ENCODE data around the gene CYS1. TPM values are rescaled to one million over a fixed set of nuclear protein-coding genes. Genes with fewer than 3 reads are reported as not detected.

Gene CYS1, protein sequence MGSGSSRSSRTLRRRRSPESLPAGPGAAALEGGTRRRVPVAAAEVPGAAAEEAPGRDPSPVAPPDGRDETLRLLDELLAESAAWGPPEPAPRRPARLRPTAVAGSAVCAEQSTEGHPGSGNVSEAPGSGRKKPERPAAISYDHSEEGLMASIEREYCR
- 0.09 and 0.19 TPM in 2 replicates for total RNA-seq

GRCh38 chr2:10079870-10080535 lies at the start of gene CYS1:
Gene CYS1, minus strand, starts transcription at chr2:10080411. Its CDS starts 188 bp downstream, at chr2:10080223.

DNA sequence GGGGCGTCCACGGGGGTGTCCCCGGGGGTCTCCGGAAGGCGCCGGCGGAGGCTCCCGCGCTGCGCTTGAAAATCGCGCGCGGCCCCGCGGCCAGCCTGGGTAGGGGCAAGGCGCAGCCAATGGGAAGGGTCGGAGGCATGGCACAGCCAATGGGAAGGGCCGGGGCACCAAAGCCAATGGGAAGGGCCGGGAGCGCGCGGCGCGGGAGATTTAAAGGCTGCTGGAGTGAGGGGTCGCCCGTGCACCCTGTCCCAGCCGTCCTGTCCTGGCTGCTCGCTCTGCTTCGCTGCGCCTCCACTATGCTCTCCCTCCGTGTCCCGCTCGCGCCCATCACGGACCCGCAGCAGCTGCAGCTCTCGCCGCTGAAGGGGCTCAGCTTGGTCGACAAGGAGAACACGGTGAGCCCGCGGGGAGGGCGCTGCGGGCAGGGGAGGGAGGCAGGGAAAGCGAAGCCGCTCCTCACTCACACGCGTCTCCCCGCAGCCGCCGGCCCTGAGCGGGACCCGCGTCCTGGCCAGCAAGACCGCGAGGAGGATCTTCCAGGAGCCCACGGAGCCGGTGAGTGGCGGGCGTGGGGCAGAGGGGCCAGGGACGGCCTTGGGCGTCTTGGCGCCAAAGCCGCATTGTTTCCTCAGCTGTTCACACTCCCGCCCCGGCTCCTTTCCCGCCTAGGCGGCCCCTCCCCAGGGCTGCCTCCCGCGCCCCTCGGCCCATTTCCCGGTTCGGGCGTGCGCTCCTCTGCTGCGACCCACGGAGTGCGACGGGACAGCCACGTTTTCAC lies 42.5 kb upstream of the CYS1 start, which contains the start of gene RRM2:
Gene RRM2, plus strand, starts transcription at position 240 of the 781 bp plus-strand sequence. Its CDS starts 60 bp downstream, at position 300.

GRCh38 chr2:10043256-10043905 lies 36.8 kb downstream of the CYS1 start, which contains the start of gene KLF11:
Gene KLF11, plus strand, starts transcription at chr2:10043550. Its CDS starts 167 bp downstream, at chr2:10043717.

Other genes with a start within 250 kb of the CYS1 start
- 18.0 and 25.8 TPM in 2 replicates for gene TAF1B, start 236.9 kb downstream of the CYS1 start, total RNA-seq
- gene GRHL1, start 128.7 kb downstream of the CYS1 start, total RNA-seq = 0.63 and 0.75 TPM in 2 replicates
- 3.6 and 6.1 TPM in 2 replicates for gene KLF11, start 36.9 kb downstream of the CYS1 start, total RNA-seq
- gene RRM2, start 42.3 kb upstream of the CYS1 start, total RNA-seq = 17.1 and 36.1 TPM in 2 replicates
- gene HPCAL1, start 222.5 kb upstream of the CYS1 start, total RNA-seq = 55.2 and 115 TPM in 2 replicates